Fibroblast of skin of left biceps (primary cell): Measurements from ENCODE around the gene DNAH2.

Experiments used
- DNase-seq, 2 experiments: peaks; one replicate each; pipeline ENCODE4 v3.0.0-alpha.2; 2013; ENCODE audit warnings: low read depth in 2 of 2

The DNAH2 gene

DNA sequence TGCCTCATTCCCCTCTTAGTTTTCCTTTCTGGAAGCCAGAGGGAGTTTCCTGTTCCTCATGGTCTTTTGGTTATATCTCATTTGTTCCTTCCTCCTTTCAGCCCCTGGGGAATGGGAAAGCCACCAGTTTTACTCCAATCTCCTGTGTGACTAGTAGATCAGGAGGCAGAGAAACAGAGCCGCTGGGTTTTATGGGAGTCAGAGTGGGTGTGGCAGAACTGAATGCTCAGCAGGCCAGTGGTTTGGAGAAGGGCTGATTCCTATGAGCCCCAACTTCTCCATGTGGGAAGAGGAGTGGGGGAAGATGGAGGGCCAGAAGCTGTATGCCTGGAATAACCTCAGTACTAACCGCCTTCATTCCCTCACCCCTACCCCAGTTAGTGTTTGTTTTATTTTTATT lies 4.1 kb downstream of the DNAH2 start:
- no peak for DNase-seq

DNA sequence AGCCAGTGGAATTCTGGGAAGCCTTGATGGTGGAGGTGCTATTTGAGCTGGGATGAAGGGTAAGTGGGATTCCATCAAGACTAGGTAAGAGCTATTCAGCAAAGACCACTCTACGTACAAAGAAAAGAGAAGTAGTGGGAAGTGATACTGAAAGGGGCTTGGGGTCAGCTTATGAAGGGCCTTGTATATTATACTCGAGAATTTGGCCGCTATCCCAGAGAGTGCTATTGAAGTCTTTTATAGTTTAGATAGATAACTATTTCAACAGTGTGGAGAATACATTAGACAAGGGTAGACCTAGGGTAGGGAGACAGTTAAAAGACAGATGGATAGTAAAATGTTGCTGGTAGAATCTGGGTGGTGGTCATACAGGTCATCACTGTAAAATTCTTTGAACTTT lies 10.3 kb downstream of the DNAH2 start:
- no peak for DNase-seq

GRCh38 chr17:7729816-7730215 lies 12.3 kb downstream of the DNAH2 start:
- DNase-seq = no peak

GRCh38 chr17:7732981-7733539 lies 15.5 kb downstream of the DNAH2 start:
- DNase-seq = no peak

GRCh38 chr17:7737601-7738000 lies 20.1 kb downstream of the DNAH2 start:
- DNase-seq = no peak

DNA sequence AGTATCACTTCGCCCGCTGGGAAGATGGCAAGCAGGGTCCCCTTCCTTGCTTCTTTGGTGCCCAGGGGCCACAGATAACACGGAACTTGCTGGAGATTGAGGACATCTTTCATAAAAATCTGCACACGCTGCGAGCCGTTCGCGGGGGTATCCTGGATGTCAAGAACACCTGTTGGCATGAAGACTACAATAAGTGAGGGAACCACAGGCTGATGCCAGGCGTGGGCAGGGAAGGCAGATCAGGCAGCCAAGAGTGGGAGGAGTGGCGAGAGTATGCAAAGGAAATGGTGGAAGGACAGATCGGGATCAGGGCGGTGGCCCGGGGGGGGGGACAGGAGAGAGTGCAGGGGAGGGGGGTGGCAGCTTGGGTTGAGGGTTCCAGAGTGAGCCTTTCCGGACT lies 22.2 kb downstream of the DNAH2 start:
- DNase-seq = no peak

GRCh38 chr17:7740481-7741001 lies 23.0 kb downstream of the DNAH2 start:
- no peak for DNase-seq

DNA sequence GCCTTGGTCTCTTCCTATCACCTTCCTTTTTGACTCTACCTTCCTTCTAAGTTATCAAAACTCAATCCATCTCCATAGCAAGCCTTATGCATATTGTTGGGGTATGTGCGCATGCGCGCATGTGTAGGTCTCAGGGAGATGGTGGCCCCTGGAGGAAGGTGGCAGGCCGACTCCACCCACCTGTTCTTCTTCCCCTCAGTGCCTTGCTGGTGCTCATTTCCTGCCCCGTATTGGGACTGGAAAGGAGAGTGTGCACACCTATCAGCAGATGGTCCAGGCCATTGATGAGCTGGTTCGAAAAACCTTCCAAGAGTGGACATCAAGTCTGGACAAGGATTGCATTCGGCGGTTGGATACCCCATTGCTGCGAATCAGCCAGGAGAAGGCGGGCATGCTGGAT lies 25.2 kb downstream of the DNAH2 start:
- no peak for DNase-seq

DNA sequence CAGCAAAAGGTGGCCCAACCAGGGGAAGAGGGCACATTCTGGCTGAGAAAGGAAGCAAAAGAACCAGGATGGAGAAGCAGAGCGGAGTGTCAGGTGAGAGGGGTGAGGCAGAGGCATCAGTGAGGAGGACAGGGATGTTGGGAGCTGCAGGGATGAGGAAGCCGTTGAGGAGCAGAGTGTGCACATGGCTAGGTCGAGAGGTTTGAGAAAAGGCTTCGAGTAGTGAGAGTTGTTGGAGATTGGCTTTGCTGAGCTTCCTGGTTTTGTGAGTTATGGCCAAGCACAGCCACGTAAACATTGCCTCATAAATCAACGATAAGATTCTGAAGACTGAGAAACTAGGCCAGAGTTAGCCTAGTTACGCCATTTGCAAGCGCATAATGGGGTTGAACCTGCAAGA lies 26.9 kb downstream of the DNAH2 start:
- no peak for DNase-seq

GRCh38 chr17:7745748-7746470 lies 28.4 kb downstream of the DNAH2 start:
- DNase-seq = no peak

DNA sequence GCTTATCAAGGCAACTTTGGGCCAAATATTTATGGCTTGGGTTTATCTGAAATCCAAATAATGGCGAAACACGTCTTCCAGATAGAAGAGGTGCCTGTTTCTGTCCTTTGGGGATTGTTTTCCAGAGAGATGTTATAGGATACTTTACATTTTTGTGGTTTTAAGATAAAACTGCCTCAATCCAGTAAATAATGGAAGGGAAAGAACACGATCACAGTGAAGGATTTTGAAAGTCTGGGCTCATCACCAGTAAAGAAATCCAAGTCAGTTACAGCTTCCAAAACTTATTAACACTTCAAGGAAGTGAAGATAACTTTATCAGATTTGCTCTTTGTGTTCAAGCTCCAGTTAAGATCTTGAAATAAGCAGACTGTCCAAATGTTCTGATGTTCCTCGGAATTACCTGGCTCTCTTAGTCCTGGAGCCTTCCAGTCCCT lies 30.1 kb downstream of the DNAH2 start:
- peak; percentile 53 to 55 for DNase-seq

DNA sequence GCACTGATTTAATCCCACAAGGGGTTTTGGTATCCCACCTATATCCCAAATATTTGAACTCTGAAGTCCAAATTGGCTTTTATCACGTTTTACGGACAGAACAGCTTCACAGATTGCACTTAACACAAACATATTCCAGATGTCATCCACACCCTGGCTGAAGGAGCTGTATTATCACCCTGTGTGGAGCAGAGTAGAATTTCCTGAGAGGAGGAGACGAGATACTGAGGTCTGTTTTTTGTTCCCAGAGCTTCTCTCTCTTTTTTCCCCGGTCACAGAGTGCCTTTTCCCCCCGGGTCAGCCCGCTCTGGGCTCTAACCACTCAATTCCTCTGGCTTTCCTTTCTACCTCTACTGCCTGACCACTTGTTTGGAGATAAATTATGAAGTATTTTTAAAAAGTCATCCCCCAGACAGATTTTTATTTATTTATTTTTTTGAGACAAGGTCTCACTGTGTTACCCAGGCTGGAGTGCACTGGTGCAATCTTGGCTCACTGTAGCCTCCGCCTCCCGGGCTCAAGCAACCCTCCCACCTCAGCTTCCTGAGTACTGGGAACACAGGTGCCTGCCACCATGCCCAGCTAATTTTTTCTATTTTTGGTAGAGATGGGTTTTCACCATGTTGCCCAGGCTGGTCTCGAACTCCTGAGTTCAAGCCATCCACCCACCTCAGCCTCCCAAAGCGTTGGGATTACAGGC lies 30.7 kb downstream of the DNAH2 start:
- no peak for DNase-seq

DNA sequence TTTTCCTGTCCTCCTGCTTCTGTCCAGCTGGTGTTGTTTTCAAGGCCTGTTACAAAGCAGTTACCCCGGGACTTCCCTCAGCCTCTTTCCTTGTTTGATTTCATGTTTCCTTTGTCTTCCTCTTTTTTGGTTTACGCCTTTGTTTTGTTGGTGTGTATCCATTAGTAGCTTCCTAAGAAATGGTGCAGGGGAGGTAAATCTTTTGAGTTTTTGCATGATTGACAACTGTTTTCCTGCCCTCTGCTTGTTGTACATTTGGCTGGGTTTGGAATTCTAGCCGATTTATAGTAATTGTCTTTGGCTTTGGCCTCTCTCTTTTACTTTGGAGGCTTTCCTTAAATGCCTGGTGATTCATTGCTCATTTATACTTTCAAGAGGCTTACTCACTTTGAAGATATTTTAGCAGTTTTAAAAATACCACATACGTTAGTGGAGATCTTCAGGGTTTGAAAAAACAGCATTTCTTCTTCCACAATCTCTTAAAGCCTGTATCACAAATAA lies 32.8 kb downstream of the DNAH2 start:
- DNase-seq = peak; percentile 82 to 83

DNA sequence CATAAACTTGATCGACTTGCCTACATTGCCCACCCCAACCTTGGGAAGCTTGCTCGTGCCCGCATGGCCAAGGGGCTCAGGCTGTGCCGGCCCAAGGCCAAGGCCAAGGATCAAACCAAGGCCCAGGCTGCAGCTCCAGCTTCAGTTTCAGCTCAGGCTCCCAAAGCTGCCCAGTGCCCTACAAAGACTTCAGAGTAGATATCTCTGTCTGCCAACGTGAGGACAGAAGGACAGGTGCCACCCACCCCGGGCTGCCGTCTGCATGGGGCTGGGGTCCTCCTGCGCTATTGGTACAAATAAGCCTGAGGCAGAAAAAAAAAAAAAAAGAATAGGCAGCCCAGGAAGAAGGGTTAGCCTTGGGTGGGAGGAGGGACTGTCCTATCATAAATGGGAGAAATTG lies 37.1 kb downstream of the DNAH2 start:
- no peak for DNase-seq

DNA sequence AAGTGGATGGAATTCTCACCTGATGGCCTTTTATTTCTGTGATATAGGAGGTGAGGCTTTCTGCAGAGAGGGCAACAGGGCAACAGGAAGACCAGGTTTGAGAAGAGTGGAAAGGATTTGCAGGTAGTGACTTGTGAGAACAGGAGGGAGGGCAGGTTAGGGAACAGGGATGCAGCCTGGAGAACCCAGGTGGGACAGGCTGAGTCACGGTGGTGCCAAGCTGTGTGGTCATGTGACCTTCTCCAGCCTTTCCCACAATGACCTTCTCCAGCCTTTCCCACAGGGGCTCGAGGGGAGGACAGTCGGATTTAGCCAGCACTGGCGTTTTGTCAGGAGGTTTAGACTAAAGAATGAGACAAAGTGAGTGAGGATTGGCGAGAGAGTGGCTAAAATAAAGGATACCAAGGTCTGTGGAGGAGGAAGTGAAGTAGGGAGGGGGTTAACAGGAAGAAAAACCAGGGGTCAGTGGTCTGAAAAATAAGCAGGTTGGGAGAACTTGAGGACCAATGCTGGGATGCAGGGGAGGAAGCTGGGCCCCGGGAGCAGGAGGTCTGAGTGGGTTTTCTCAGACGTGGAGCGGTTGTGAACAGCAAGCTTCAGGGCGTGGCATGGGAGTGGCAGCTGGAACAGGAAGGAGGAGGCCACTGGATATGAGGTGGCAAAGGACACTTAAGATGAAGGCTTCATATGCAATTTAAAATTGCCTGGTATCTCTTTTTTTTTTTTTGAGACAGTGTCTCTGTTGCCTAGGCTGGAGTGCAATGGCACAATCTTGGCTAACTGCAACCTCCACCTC lies 37.7 kb downstream of the DNAH2 start:
- DNase-seq = no peak

DNA sequence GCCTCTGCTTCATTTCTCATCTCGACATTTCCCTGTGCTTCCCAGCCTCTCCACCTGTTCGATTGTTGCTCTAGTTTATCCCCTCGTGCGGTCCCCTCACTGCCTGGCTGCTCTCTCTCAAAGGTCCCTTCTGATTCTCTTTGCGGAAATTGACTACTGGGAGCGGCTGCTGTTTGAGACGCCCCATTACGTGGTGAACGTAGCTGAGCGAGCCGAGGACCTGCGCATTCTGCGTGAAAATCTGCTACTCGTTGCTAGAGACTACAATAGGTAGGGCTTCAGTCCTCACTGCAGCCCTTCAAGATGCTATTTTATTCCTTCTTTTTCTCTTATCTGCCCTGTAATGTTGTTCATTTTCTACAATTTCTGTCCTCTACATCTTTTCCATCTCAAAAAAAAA lies 39.4 kb downstream of the DNAH2 start:
- no peak for DNase-seq

- DNase-seq = no peak
Observed at GRCh38 chr17:7763919-7764318, 46.4 kb downstream of the DNAH2 start.

DNA sequence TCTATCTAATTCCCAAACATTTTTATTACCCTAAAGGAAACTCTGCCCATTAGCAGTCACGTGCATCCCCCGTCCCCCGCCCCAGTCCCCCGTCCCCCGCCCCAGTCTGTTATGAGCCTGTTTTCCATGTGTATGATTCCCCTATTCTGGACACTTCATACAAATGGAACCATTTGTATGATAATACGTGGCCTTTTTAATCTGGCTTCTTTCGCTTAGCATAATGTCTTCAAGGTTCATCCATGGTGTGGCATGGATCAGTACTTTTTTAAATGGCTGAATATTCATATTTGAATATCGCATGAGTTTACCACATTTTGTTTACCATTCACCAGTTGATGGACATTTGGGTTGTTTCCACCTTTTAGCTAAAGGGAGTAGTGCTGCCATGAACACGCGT lies 49.5 kb downstream of the DNAH2 start:
- no peak for DNase-seq

DNA sequence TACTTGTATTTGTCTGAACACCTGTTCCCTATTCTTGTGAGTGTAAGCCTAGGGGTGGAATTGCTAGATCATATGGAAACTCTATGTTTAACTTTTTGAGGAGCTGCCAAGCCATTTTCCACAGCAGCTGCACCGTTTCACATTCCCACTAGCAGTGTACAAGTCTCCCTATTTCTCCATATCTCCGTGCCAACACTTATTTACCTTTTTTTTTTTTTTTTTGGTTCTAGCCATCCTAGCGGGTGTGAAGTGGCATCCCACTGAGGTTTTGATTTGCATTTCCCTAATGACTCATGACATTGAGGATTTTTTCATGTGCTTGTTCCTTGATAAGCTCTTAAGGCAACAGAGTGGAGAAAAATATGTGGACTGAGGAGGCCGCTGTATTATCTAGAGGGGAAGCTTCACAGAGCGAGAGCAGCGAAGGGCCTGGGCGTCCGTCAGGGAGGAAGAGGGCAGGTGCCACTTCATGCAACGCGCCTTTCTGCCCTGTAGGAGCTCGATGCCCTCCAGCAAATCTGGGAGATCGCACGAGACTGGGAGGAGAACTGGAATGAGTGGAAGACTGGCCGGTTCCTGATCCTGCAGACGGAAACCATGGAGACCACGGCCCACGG lies 50.0 kb downstream of the DNAH2 start:
- DNase-seq = no peak

DNA sequence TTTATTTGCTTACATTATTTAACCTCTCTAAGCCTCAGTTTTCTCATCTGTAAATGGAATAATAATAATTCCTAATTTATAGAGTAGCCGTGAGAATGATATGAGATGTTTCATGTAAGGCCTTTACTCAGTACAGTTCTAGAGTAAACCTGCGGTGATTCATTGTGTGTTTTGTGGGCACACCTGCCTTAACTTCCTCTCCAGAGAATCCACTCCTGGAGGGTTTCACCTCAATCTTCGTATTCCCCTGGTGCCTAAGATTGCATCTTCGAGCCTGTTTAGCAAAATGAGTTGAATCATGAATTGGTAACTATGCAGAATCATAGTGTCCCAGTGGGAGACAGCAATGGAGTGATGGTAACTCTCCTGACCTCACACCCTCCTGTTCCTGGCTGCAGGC lies 52.3 kb downstream of the DNAH2 start:
- DNase-seq = no peak

GRCh38 chr17:7774055-7774521 lies 56.5 kb downstream of the DNAH2 start:
- no peak for DNase-seq
